Transverse colon (tissue), 4 donors: ENCODE data around the gene MAPK14.

Experiments
- CTCF ChIP-seq, 5 experiments: fragments of 200-600 bp in 3 of 5; fragments of 450-650 bp in 2 of 5; sonication (generic) in 3 of 5; IDR thresholded peaks; 1 replicate in 2 of 5; 2 replicates in 3 of 5; pipeline ENCODE4 v1.5.1; 2016 to 2017; ENCODE audit warnings: antibody characterized with exemption in 5 of 5, inconsistent platforms in 3 of 5, mild to moderate bottlenecking in 2 of 5, moderate library complexity in 1 of 5
- EP300 ChIP-seq: sonication (generic); formaldehyde crosslinking; IDR thresholded peaks from one replicate; pipeline ENCODE4 v1.6.1; 2017; ENCODE audit warnings: antibody characterized with exemption, low read depth
- POLR2A ChIP-seq: fragments of 450-650 bp; IDR thresholded peaks from one replicate; pipeline ENCODE4 v1.6.1; 2016; ENCODE audit warnings: antibody characterized with exemption, mild to moderate bottlenecking, moderate library complexity
- POLR2AphosphoS5 ChIP-seq, 3 donors: sonication (generic); formaldehyde crosslinking; IDR thresholded peaks; one replicate each; pipeline ENCODE4 v1.6.1; 2016; ENCODE audit warnings: antibody characterized with exemption in 3 of 3

DNA sequence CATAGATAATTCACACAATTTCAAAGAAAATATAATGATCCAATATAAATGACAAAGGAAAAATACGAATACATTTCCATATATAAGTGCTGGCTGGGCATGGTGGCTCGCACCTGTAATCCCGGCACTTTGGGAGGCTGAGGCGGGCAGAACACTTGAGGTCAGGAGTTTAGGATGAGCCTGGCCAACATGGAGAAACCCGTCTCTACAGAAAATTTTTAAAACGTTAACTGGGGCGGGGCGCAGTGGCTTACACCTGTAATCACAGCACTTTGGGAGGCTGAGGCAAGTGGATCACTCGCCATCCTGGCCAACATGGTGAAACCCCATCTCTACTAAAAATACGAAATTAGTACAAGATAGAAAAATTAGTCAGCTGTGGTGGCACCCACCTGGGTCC is 87.8 kb downstream of the MAPK14 start:
- no peak for TF ChIP-seq CTCF (IDR thresholded peaks at IDR 0.05)
- no peak for TF ChIP-seq POLR2A
- TF ChIP-seq POLR2AphosphoS5 (IDR thresholded peaks at IDR 0.05), result no peak
- no peak for TF ChIP-seq EP300
